ENCODE results near the gene PYHIN1. TPM values are rescaled to one million over a fixed set of nuclear protein-coding genes. Genes with fewer than 3 reads are reported as not detected.

Gene PYHIN1
- polyA plus RNA-seq, 1 of the 3 experiments (the other 2 are of a cell fraction): not detected

GRCh38 chr1:158952416-158952815 is 21.1 kb downstream of the PYHIN1 start:
- Histone ChIP-seq H3F3A (replicated peaks; ENCODE audit: insufficient read depth) (no peaks in the 10 kb centered on the region), H3K79me2 (ENCODE audit: insufficient read depth) (no peaks in the 10 kb centered on the region), H4K20me1 (ENCODE audit: insufficient read depth) (no peaks in the 10 kb centered on the region), H3K9ac (no peak overlapping the region), H3K27me3 (ENCODE audit: insufficient read depth) (peaks cover 6% of the 10 kb centered on the region; the same call in 1 of the 2 replicates), H3K9me3 (no peaks in the 10 kb centered on the region), H3K4me3 (ENCODE audit: low read depth in 2 of 2, low read length in 1 of 2) (no peak overlapping the region), H3K36me3 (replicated peaks in 1 of 2; ENCODE audit: control insufficient read depth in 1 of 2, insufficient read depth in 2 of 2, low read length in 1 of 2) (no peaks in the 10 kb centered on the region), H3K4me2 (no peak overlapping the region), H3K27ac (ENCODE audit: low read depth in 2 of 2, low read length in 1 of 2) (no peak overlapping the region), H3K4me1 (ENCODE audit: control insufficient read depth in 1 of 2, insufficient read depth in 2 of 2, low read depth in 1 of 2, low read length in 1 of 2) (no peaks in the 10 kb centered on the region), H3K9me2 (no peaks in the 10 kb centered on the region), H2AFZ (ENCODE audit: low read depth) (no peak overlapping the region)
- ChIA-PET CTCF (no interaction called here), POLR2A (no interaction called here)
- no peak for TF ChIP-seq YY1 (IDR thresholded peaks at IDR 0.05; ENCODE audit: low read depth)
- no peak for TF ChIP-seq TCF12 (IDR thresholded peaks at IDR 0.05)
- TF ChIP-seq GATA2 (CRISPR knock-in tag; IDR thresholded peaks at IDR 0.05): no peak
- DNase-seq: no peak
- 22% methylated on average over 7 of the region's 9 CpGs for WGBS (ENCODE audit: low lambda C conversion rate)

DNA sequence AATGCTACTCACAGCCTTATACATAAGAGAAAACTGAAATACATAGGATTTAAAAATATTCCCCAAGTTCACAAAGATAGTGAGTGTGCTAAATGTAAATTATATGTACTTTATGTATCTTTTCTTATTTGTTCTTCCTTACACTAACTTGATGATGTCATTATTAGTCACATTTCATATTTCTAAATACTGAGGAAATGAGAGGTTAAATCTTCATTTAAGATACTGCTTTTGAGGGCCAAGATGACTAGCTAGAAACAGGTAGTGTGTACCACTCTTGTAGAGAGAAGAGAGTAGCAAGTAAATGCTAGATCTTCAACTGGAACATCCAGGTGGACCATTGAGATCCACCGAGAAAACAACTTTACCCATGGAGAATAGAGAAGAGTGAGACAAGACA is 29.8 kb downstream of the PYHIN1 start:
- no peak overlapping the region for H2AFZ ChIP-seq (ENCODE audit: low read depth)
- DNase-seq: no peak
- H3K4me3 ChIP-seq (ENCODE audit: low read depth in 2 of 2, low read length in 1 of 2): no peak overlapping the region
- WGBS (ENCODE audit: low lambda C conversion rate): 0% methylated on average over 1 of the region's 1 CpG
- H3K79me2 ChIP-seq (ENCODE audit: insufficient read depth): no peaks in the 10 kb centered on the region
- H3K9me3 ChIP-seq: no peaks in the 10 kb centered on the region
- no peaks in the 10 kb centered on the region for H3K27me3 ChIP-seq (ENCODE audit: insufficient read depth)
- no peak overlapping the region for H3K4me2 ChIP-seq
- TF ChIP-seq RAD21 (IDR thresholded peaks at IDR 0.05; ENCODE audit: low read length) (no peak), REST (IDR thresholded peaks at IDR 0.05; ENCODE audit: low read depth, low read length) (no peak), RFX5 (IDR thresholded peaks at IDR 0.05; ENCODE audit: low read length) (no peak), EP300 (IDR thresholded peaks at IDR 0.05; ENCODE audit: borderline replicate concordance in 1 of 2, low read depth in 1 of 2, low read length in 1 of 2) (no peak), SIN3A (IDR thresholded peaks at IDR 0.05; ENCODE audit: borderline replicate concordance, low read depth, low read length) (no peak), FOXJ3 (CRISPR knock-in tag; IDR thresholded peaks at IDR 0.05) (no peak), CHD2 (IDR thresholded peaks at IDR 0.05; ENCODE audit: low read length, partially characterized antibody) (no peak), TEAD4 (IDR thresholded peaks at IDR 0.05; ENCODE audit: borderline replicate concordance, insufficient read depth) (no peak), TCF12 (IDR thresholded peaks at IDR 0.05) (no peak), FOSL2 (IDR thresholded peaks at IDR 0.05; ENCODE audit: borderline replicate concordance, low read depth) (no peak), CTCF (IDR thresholded peaks at IDR 0.05) (no peak), MXI1 (IDR thresholded peaks at IDR 0.05; ENCODE audit: low read depth, low read length) (no peak), MEF2A (IDR thresholded peaks at IDR 0.05; ENCODE audit: borderline replicate concordance, low read depth) (no peak), TAF1 (IDR thresholded peaks at IDR 0.05; ENCODE audit: borderline replicate concordance, low read depth, low read length) (no peak), FOXM1 (IDR thresholded peaks at IDR 0.05; ENCODE audit: low read depth) (no peak)
- TF ChIP-seq, protein P1, sequence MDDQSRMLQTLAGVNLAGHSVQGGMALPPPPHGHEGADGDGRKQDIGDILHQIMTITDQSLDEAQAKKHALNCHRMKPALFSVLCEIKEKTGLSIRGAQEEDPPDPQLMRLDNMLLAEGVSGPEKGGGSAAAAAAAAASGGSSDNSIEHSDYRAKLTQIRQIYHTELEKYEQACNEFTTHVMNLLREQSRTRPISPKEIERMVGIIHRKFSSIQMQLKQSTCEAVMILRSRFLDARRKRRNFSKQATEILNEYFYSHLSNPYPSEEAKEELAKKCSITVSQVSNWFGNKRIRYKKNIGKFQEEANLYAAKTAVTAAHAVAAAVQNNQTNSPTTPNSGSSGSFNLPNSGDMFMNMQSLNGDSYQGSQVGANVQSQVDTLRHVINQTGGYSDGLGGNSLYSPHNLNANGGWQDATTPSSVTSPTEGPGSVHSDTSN (IDR thresholded peaks at IDR 0.05): no peak
- H3K4me1 ChIP-seq (ENCODE audit: control insufficient read depth in 1 of 2, insufficient read depth in 2 of 2, low read depth in 1 of 2, low read length in 1 of 2): no peaks in the 10 kb centered on the region
- no peaks in the 10 kb centered on the region for H4K20me1 ChIP-seq (ENCODE audit: insufficient read depth)
- no peak overlapping the region for H3K9ac ChIP-seq
- H3K9me2 ChIP-seq: no peaks in the 10 kb centered on the region
- H3K36me3 ChIP-seq (replicated peaks in 1 of 2; ENCODE audit: control insufficient read depth in 1 of 2, insufficient read depth in 2 of 2, low read length in 1 of 2): no peaks in the 10 kb centered on the region
- no peaks in the 10 kb centered on the region for H3F3A ChIP-seq (replicated peaks; ENCODE audit: insufficient read depth)
- ChIA-PET CTCF (no interaction called here), POLR2A (no interaction called here)
- H3K27ac ChIP-seq (ENCODE audit: low read depth in 2 of 2, low read length in 1 of 2): no peak overlapping the region

All from SK-N-SH (cell line).